ENCODE measurements around the gene MAPK10. TPM values are rescaled to one million over a fixed set of nuclear protein-coding genes. Genes with fewer than 3 reads are reported as not detected.

Gene MAPK10
- total RNA-seq, 4 donors from 2014 or later, result 4.1 to 50.0 (median 9.4) TPM

- TF ChIP-seq POLR2A (IDR thresholded peaks at IDR 0.05) (no peak), EP300 (IDR thresholded peaks at IDR 0.05; ENCODE audit: low read depth) (no peak), POLR2AphosphoS5 (IDR thresholded peaks at IDR 0.05) (no peak)
These were observed 63.0 kb downstream of the MAPK10 start for GRCh38 chr4:86296865-86297264.

GRCh38 chr4:86294883-86295282, 65.0 kb downstream of the MAPK10 start:
- Histone ChIP-seq H3K27ac (no peak overlapping the region), H3K4me1 (no peaks in the 10 kb centered on the region), H3K4me3 (no peak overlapping the region), H3K36me3 (no peaks in the 10 kb centered on the region), H3K9me3 (no peaks in the 10 kb centered on the region), H3K27me3 (no peaks in the 10 kb centered on the region)
- no peak for DNase-seq
- TF ChIP-seq CTCF (IDR thresholded peaks at IDR 0.05) (no peak), POLR2A (IDR thresholded peaks at IDR 0.05) (no peak)
- 75 to 79% methylated on average over 11 of the region's 11 CpGs for WGBS, 2 donors (ENCODE audit: low coverage in 1 of 2)
- in situ Hi-C loops (cut with MboI; ENCODE audit: low pct_ligation_motif_present in 1 of 4, low pct_unique_long_range_greater_than_20kb in 1 of 4, low sequenced_read_pairs in 3 of 4), result no loop called here
- intact Hi-C loops (cut with DNase I; ENCODE audit: low total_unique reads), result no loop called here

More at GRCh38 chr4:86296865-86297264, 63.0 kb downstream of the MAPK10 start:
- 74 to 83% methylated on average over 6 of the region's 6 CpGs for WGBS, 2 donors (ENCODE audit: low coverage in 1 of 2)
- Histone ChIP-seq H3K4me1 (no peaks in the 10 kb centered on the region), H3K36me3 (no peaks in the 10 kb centered on the region), H3K4me3 (no peak overlapping the region), H3K27me3 (no peaks in the 10 kb centered on the region), H3K27ac (no peak overlapping the region), H3K9me3 (no peaks in the 10 kb centered on the region)
- in situ Hi-C loops (cut with MboI; ENCODE audit: low pct_ligation_motif_present in 1 of 4, low pct_unique_long_range_greater_than_20kb in 1 of 4, low sequenced_read_pairs in 3 of 4), result no loop called here
- intact Hi-C loops (cut with DNase I; ENCODE audit: low total_unique reads), result no loop called here
- DNase-seq, result no peak

GRCh38 chr4:86291180-86291579, 68.7 kb downstream of the MAPK10 start:
- intact Hi-C loops (cut with DNase I; ENCODE audit: low total_unique reads) (no loop called here), in situ Hi-C loops (cut with MboI; ENCODE audit: low pct_ligation_motif_present in 1 of 4, low pct_unique_long_range_greater_than_20kb in 1 of 4, low sequenced_read_pairs in 3 of 4) (no loop called here)
- Histone ChIP-seq H3K4me3 (no peak overlapping the region), H3K4me1 (no peaks in the 10 kb centered on the region), H3K9me3 (no peaks in the 10 kb centered on the region), H3K36me3 (no peaks in the 10 kb centered on the region), H3K27me3 (no peaks in the 10 kb centered on the region), H3K27ac (no peak overlapping the region)
- TF ChIP-seq CTCF (IDR thresholded peaks at IDR 0.05) (no peak), POLR2A (IDR thresholded peaks at IDR 0.05) (no peak)
- WGBS, 2 donors (ENCODE audit: low coverage in 1 of 2), result 77 to 80% methylated on average over 2 of the region's 2 CpGs
- DNase-seq, result no peak

GRCh38 chr4:86286726-86287125, 73.1 kb downstream of the MAPK10 start:
- in situ Hi-C loops (cut with MboI; ENCODE audit: low pct_ligation_motif_present in 1 of 4, low pct_unique_long_range_greater_than_20kb in 1 of 4, low sequenced_read_pairs in 3 of 4), result no loop called here

More at GRCh38 chr4:86286726-86287125, 73.1 kb downstream of the MAPK10 start:
- 52 to 66% methylated on average over 2 of the region's 2 CpGs for WGBS, 2 donors (ENCODE audit: low coverage in 1 of 2)
- TF ChIP-seq CTCF (IDR thresholded peaks at IDR 0.05) (no peak), EP300 (IDR thresholded peaks at IDR 0.05; ENCODE audit: low read depth) (no peak), POLR2A (IDR thresholded peaks at IDR 0.05) (no peak), POLR2AphosphoS5 (IDR thresholded peaks at IDR 0.05) (no peak)
- Histone ChIP-seq H3K27ac (no peak overlapping the region), H3K36me3 (no peaks in the 10 kb centered on the region), H3K4me1 (no peaks in the 10 kb centered on the region), H3K4me3 (no peak overlapping the region), H3K27me3 (no peaks in the 10 kb centered on the region), H3K9me3 (no peaks in the 10 kb centered on the region)
- no peak for DNase-seq
- intact Hi-C loops (cut with DNase I; ENCODE audit: low total_unique reads), result no loop called here
